ENCODE measurements around the gene VANGL2. TPM values are rescaled to one million over a fixed set of nuclear protein-coding genes. Genes with fewer than 3 reads are reported as not detected.

Gene VANGL2
- total RNA-seq, 2 experiments from 2014 or later, result 1.5 to 2.6 TPM

DNA sequence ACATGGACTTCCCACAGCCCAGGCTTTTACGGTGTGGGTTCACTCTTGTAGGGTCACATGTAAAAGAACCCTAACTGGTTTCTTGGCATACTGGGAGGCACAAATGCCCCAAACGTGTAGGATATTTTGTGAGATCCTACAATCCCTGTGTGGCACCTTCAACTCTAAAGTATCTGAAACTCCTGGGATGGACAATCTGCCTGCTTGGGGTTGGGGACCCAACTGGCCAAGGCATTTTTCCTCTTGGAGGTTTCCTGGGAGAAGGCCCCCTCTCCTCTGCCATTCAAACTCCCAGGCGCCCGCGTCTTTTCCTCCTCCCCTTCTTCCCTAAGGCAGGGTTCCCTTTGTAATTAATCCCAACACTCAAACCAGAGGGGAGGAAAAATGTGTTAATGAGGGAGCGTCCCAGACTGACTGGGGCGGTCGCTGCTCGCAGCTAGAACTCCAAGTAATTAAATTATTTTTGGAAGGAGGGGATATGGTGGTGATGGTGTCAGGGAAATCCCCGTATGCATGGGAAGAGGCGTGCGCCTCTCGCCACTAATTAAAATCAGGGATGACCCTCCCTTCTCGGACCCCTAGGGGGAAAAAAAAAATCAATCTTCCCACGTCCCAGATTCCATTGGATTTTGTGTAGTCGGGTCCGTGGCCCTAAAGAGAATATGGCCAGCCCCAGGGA lies 681 bp upstream of the VANGL2 start:
- peak overlapping the region; percentile 64 for H3K4me2 ChIP-seq (ENCODE audit: low read length)
- H3K9me3 ChIP-seq (ENCODE audit: low read length), result no peaks in the 10 kb centered on the region
- H3K79me2 ChIP-seq (ENCODE audit: insufficient read depth, low read depth, low read length), result no peaks in the 10 kb centered on the region
- no peaks in the 10 kb centered on the region for H3K9me2 ChIP-seq (ENCODE audit: insufficient read depth, low read length)
- no peaks in the 10 kb centered on the region for H3K36me3 ChIP-seq (ENCODE audit: insufficient read depth, low read length)
- H3K27ac ChIP-seq (ENCODE audit: low read depth, low read length, poor library complexity, severe bottlenecking), result no peak overlapping the region
- TF ChIP-seq EZH2phosphoT487 (IDR thresholded peaks at IDR 0.05; ENCODE audit: borderline replicate concordance, low read depth, low read length), result no peak
- TF ChIP-seq, protein P1, sequence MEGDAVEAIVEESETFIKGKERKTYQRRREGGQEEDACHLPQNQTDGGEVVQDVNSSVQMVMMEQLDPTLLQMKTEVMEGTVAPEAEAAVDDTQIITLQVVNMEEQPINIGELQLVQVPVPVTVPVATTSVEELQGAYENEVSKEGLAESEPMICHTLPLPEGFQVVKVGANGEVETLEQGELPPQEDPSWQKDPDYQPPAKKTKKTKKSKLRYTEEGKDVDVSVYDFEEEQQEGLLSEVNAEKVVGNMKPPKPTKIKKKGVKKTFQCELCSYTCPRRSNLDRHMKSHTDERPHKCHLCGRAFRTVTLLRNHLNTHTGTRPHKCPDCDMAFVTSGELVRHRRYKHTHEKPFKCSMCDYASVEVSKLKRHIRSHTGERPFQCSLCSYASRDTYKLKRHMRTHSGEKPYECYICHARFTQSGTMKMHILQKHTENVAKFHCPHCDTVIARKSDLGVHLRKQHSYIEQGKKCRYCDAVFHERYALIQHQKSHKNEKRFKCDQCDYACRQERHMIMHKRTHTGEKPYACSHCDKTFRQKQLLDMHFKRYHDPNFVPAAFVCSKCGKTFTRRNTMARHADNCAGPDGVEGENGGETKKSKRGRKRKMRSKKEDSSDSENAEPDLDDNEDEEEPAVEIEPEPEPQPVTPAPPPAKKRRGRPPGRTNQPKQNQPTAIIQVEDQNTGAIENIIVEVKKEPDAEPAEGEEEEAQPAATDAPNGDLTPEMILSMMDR (conservative IDR thresholded peaks at IDR 0.05; ENCODE audit: low read length), result no peak
- peak overlapping the region; percentile 58 for H3K4me3 ChIP-seq (ENCODE audit: low read depth, low read length, poor library complexity, severe bottlenecking)
- H2AFZ ChIP-seq (ENCODE audit: low read length), result no peak overlapping the region; the same call in 1 of the 2 replicates
- peaks cover 16% of the 10 kb centered on the region for H3K4me1 ChIP-seq (ENCODE audit: insufficient read depth, low read length, poor library complexity, severe bottlenecking)
- intact Hi-C loops (cut with micrococcal nuclease; ENCODE audit: unreplicated experiment), result no loop called here
- H4K20me1 ChIP-seq (ENCODE audit: insufficient read depth, low read length), result no peaks in the 10 kb centered on the region
- no peak for DNase-seq (ENCODE audit: low spot score)
- no TSS peak for BruUV-seq (replicated peaks)
- CTCF ChIA-PET (ENCODE audit: unreplicated experiment), result no interaction called here
- POLR2A ChIA-PET, result no interaction called here

DNA sequence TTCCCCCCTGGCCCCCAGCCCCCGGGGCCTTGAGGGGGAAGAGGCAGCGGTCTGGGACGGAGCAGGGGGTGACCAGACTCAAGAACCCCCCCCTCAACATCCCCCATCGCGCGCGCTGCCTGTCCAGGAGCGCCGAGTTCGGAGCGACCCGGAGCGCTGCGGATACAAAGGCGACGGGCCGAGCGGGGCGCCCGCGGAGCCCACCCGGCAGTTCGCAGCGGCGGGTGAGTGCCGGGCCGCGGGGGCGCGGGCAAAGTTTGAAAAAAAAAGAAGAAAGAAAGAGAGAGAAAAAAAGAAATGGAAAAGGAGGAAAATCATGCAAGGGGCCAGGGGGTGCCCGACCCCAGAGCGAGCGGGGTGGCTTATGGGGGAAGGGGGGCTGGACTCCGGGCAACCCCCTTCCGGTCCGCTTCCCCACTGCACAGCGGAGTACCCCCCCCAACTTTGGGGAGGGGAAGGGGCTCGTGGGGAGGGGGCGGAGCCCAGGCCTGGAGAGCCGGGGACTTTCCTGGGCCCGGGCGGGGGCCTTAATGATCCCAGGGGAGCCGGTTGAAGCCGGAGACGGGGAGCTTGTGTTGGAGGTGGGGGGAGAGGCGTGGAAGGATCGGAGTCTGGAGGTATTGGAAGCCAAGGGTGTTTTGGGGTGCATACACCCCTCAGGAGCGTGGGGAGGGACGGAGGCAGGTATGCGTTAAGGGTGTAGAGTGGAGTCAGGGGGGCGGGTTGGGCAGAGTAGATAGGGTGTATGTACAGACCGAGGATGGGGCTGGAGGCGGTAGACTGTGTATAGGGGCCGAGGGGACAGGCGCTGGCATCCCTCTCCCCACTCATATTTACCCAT lies 502 bp downstream of the VANGL2 start:
- no TSS peak for BruUV-seq (replicated peaks)
- intact Hi-C loops (cut with micrococcal nuclease; ENCODE audit: unreplicated experiment), result no loop called here
- ChIA-PET CTCF (ENCODE audit: unreplicated experiment) (interaction anchor here (0.7 kb wide), 1 partner anchor 306 kb away, joined by 3 read pairs; no protein-coding TSS in a partner anchor), POLR2A (interaction anchor here (0.7 kb wide), 1 partner anchor 57 kb away, joined by 3 read pairs; the partner anchor contains the start of gene NCSTN)
- Histone ChIP-seq H3K4me2 (ENCODE audit: low read length) (peak overlapping the region; percentile 76), H3K9me2 (ENCODE audit: insufficient read depth, low read length) (no peaks in the 10 kb centered on the region), H3K9me3 (ENCODE audit: low read length) (no peaks in the 10 kb centered on the region), H2AFZ (ENCODE audit: low read length) (peak overlapping the region; percentile 77), H3K79me2 (ENCODE audit: insufficient read depth, low read depth, low read length) (no peaks in the 10 kb centered on the region), H3K27ac (ENCODE audit: low read depth, low read length, poor library complexity, severe bottlenecking) (no peak overlapping the region), H4K20me1 (ENCODE audit: insufficient read depth, low read length) (no peaks in the 10 kb centered on the region), H3K36me3 (ENCODE audit: insufficient read depth, low read length) (no peaks in the 10 kb centered on the region), H3K4me1 (ENCODE audit: insufficient read depth, low read length, poor library complexity, severe bottlenecking) (peaks cover 16% of the 10 kb centered on the region), H3K4me3 (ENCODE audit: low read depth, low read length, poor library complexity, severe bottlenecking) (peak overlapping the region; percentile 70)
- peak; percentile 31 for DNase-seq (ENCODE audit: low spot score)
- no peak for TF ChIP-seq EZH2phosphoT487 (IDR thresholded peaks at IDR 0.05; ENCODE audit: borderline replicate concordance, low read depth, low read length)
- TF ChIP-seq, protein P1 (conservative IDR thresholded peaks at IDR 0.05; ENCODE audit: low read length), result no peak

DNA sequence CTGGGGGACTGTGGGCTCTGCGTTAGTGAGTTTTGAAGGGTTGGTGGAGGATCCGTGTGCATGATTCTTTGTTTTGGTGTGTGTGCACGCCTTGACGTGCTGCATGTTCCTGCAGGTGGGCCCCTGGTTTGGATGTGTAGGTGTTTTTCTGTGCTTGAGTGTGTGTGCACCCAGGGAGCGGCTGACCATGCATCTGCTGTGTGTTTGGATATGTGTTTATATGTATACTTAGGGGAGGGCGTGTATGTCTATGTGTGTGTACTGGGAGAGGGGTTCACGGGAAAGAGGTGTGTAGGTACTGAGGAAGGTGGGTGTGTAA lies 1.1 kb downstream of the VANGL2 start:
- intact Hi-C loops (cut with micrococcal nuclease; ENCODE audit: unreplicated experiment), result no loop called here
- Histone ChIP-seq H4K20me1 (ENCODE audit: insufficient read depth, low read length) (no peaks in the 10 kb centered on the region), H3K9me3 (ENCODE audit: low read length) (no peaks in the 10 kb centered on the region), H3K4me2 (ENCODE audit: low read length) (peak overlapping the region; percentile 76), H2AFZ (ENCODE audit: low read length) (peak overlapping the region; percentile 77), H3K27ac (ENCODE audit: low read depth, low read length, poor library complexity, severe bottlenecking) (no peak overlapping the region), H3K4me1 (ENCODE audit: insufficient read depth, low read length, poor library complexity, severe bottlenecking) (peaks cover 16% of the 10 kb centered on the region), H3K36me3 (ENCODE audit: insufficient read depth, low read length) (no peaks in the 10 kb centered on the region), H3K79me2 (ENCODE audit: insufficient read depth, low read depth, low read length) (no peaks in the 10 kb centered on the region), H3K4me3 (ENCODE audit: low read depth, low read length, poor library complexity, severe bottlenecking) (peak overlapping the region; percentile 70), H3K9me2 (ENCODE audit: insufficient read depth, low read length) (no peaks in the 10 kb centered on the region)
- POLR2A ChIA-PET, result no interaction called here
- TF ChIP-seq, protein P1 (conservative IDR thresholded peaks at IDR 0.05; ENCODE audit: low read length), result no peak
- no peak for TF ChIP-seq EZH2phosphoT487 (IDR thresholded peaks at IDR 0.05; ENCODE audit: borderline replicate concordance, low read depth, low read length)
- DNase-seq (ENCODE audit: low spot score), result no peak
- BruUV-seq (replicated peaks), result no TSS peak
- CTCF ChIA-PET (ENCODE audit: unreplicated experiment), result no interaction called here

Measured in OCI-LY7 (cell line).